Kidney capillary endothelial cell (primary cell): ENCODE data around the gene NOX4.
"Not testable (repeated sequence)": the region's sequence is repeated elsewhere in the genome, so short reads cannot be mapped to it uniquely, and the experiment has no call there.

Experiments
- DNase-seq: peaks from one replicate; pipeline ENCODE4 v3.0.0-alpha.2; 2018; ENCODE audit warnings: low spot score

Gene NOX4

GRCh38 chr11:89458716-89459115 lies 32.5 kb downstream of the NOX4 start:
- no peak for DNase-seq

GRCh38 chr11:89457190-89457589 lies 34.0 kb downstream of the NOX4 start:
- DNase-seq: no peak

GRCh38 chr11:89456681-89457080 lies 34.5 kb downstream of the NOX4 start:
- no peak for DNase-seq

- no peak for DNase-seq
Measured at GRCh38 chr11:89452780-89453179, 38.4 kb downstream of the NOX4 start.

GRCh38 chr11:89447845-89448244 lies 43.3 kb downstream of the NOX4 start:
- DNase-seq: no peak

- DNase-seq: no peak
Measured at GRCh38 chr11:89443361-89444322, 47.5 kb downstream of the NOX4 start.

- no peak for DNase-seq
Measured at GRCh38 chr11:89442801-89443200, 48.4 kb downstream of the NOX4 start.

GRCh38 chr11:89441606-89442005 lies 49.6 kb downstream of the NOX4 start:
- DNase-seq: no peak

GRCh38 chr11:89437317-89437716 lies 53.9 kb downstream of the NOX4 start:
- no peak for DNase-seq

GRCh38 chr11:89436071-89436470 lies 55.1 kb downstream of the NOX4 start:
- no peak for DNase-seq

GRCh38 chr11:89433278-89433677 lies 57.9 kb downstream of the NOX4 start:
- no peak for DNase-seq

- not testable (repeated sequence) for DNase-seq
Measured at GRCh38 chr11:89432182-89432581, 59.0 kb downstream of the NOX4 start.

GRCh38 chr11:89426501-89426900 lies 64.7 kb downstream of the NOX4 start:
- not testable (repeated sequence) for DNase-seq

GRCh38 chr11:89421718-89422117 lies 69.5 kb downstream of the NOX4 start:
- no peak for DNase-seq

- DNase-seq: no peak
Measured at GRCh38 chr11:89420981-89421380, 70.2 kb downstream of the NOX4 start.

GRCh38 chr11:89416961-89417360 lies 74.2 kb downstream of the NOX4 start:
- no peak for DNase-seq

- not testable (repeated sequence) for DNase-seq
Measured at GRCh38 chr11:89411112-89411511, 80.1 kb downstream of the NOX4 start.

- not testable (repeated sequence) for DNase-seq
Measured at GRCh38 chr11:89410666-89411065, 80.5 kb downstream of the NOX4 start.

- not testable (repeated sequence) for DNase-seq
Measured at GRCh38 chr11:89408441-89408840, 82.7 kb downstream of the NOX4 start.

GRCh38 chr11:89405629-89406028 lies 85.5 kb downstream of the NOX4 start:
- no peak for DNase-seq

GRCh38 chr11:89391654-89392053 lies 99.5 kb downstream of the NOX4 start:
- not testable (repeated sequence) for DNase-seq

GRCh38 chr11:89387501-89387900 lies 103.7 kb downstream of the NOX4 start:
- DNase-seq: not testable (repeated sequence)

GRCh38 chr11:89382986-89383385 lies 108.2 kb downstream of the NOX4 start:
- DNase-seq: not testable (repeated sequence)

GRCh38 chr11:89381094-89381493 lies 110.1 kb downstream of the NOX4 start:
- DNase-seq: peak; percentile 96
